NOMO-1 treated with DMSO at 0.1 percent for 48 hours (cell line): ENCODE results near the gene INTS11.

Experiments
- DNase-seq: peaks from one replicate; lab custom pipeline; 2025; ENCODE audit not compliant: unreplicated experiment; lab: John Stamatoyannopoulos, UW

Gene INTS11

DNA sequence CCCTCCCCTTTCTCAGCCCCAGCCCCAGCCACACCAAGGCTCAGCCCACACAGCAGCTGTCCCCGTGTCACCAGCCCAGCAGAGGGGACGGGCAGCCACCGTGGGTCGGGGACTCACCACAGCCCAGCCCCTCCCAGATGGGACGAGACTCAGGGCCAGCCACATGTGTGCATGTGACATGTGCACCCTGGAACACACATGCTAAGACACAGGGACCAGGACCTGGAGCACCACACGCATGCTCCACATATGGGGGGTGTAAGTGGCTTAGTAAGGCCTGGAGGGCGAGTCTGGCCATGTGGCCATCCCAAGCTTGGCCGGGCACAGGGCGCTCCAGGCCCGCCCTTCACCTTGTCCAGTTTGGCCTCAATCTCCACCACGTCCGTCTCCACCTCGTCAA lies 20.7 kb downstream of the INTS11 start:
- DNase-seq, result no peak

DNA sequence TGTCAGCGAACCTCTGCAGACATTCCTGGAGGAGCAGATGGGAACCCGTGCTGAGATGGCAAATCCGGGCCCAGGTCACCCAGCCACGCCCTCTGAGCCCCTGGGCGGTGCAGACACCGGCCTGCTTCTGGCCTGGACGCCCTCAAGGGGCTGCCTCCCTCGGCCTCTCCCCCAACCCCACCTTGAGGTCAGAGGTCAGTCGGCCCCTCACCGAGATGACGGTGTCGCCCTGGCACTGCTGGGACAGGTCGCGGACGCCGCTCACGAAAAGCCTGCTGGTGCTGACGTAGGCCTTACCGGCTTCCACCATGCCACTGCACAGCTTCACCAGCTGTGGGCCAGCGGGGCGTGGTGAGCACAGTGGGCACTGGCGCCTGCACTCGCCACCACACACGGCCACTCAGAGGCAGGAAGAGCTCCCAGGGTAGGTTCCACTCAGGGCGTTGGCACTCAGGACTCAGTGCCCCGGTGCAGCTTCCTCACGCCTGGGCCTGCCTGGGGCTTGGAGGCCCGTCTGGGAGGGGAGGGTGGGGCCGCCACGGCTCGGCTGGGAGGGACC lies 21.4 kb downstream of the INTS11 start:
- DNase-seq, result no peak

DNA sequence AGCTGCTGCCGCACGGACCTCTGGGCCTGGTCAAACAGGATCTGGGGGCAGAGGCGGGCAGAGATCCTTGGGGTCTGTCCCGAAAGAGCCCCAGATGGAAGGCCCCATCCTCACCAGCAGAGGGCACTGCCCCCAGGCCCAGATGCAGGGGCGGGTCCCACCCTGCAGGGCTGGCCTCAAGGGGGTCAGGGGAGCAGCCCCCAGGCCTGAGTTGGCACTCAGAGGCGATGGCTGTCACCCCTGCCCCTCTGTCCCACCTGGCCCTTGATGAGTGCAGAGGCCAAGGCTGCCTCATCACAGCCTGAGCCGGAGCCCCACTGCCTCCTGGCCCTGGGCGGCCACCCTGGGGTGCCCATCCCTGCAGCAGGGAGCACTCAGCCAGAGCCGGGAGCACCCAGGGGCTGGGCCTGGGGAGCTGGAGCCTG lies 22.4 kb downstream of the INTS11 start:
- no peak for DNase-seq

DNA sequence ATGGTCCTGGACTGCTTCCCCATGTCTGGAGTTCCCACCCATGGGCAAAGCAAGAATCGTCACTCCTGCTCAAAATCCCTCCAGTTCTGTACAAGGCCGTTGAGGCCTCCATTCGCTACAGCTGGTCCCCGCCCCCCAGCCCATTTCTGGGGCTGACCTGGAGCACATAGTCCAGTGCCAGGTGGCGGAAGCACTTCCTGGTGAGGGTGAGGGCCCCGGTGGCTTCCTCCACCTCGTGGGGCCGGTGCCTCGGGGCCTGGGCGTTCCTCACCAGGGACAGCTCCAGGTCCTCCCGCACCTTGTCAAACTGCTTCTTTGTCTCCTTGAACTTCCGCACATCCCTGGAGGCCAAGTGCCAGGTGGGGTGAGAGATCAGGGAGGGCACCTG lies 24.1 kb downstream of the INTS11 start:
- DNase-seq, result no peak

DNA sequence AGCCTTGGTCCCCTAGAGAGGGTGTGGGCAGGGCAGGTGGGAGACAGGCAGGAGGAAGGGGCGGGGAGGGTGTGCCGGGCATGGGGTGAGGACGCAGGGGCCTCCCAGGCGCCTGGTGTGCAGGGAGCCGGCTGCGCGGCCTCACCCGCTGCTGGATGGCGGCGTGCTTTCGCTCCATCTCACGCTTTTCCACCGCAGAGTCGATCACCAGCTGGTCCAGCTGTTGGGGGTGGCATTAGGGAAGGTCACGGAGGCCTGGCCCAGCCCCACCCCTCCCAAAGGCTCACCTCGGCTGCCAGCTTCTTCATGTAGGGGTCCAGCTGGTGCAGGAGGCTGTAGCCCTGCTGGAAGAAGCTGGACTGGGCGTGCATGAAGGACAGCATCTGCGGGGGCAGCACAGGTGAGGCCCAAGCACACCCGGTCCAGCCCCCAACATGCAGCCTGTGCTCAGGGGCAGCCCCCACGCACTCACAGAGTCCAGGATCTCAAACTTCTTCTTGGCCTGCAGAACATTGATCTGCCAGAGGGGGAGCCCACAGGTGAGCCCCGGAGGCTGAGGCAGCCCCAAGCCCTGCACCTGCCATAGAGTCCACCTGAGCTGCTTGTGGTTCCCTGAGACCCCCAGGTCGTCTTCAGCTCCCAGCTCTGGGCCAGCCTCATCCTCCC lies 24.6 kb downstream of the INTS11 start:
- no peak for DNase-seq

DNA sequence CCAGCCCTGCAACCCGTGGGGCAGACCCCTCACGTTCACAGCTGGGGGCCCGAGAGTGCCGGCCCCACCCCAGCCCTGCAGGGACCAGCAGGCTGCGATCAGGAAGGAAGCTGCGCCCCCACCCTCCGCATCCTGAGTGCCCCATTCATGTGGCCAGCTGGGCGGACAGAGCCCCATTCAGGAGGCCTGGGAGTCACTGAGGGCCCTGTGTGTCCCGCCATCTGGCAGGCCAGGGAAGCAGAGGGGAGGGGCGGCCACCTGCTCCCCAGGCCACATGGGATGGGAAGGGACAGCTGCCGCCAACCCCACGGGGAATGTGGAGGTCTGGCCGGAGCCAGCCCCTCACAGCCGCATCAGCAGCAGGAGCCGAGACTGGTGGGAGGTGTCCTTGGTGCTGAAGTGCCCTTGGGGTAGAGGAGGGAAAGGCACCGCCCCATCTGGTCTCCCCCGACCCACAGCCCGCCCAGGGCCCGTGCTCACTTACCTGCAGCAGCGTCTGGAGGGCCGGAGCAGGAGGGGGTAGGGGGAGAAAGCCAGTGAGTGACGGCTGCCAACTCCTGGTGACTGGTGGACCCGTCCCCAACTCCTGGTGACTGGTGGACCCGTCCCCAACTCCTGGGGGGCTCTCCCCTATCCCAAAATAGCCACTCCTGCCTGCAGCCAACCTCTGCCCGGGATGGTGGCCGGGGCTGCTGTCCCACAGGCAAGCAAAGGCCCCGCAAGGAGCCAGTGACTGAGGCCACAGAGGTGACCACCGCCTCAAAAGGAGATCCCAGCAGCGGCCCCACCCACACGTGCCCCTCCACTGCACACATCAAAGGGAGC lies 25.4 kb downstream of the INTS11 start:
- no peak for DNase-seq

DNA sequence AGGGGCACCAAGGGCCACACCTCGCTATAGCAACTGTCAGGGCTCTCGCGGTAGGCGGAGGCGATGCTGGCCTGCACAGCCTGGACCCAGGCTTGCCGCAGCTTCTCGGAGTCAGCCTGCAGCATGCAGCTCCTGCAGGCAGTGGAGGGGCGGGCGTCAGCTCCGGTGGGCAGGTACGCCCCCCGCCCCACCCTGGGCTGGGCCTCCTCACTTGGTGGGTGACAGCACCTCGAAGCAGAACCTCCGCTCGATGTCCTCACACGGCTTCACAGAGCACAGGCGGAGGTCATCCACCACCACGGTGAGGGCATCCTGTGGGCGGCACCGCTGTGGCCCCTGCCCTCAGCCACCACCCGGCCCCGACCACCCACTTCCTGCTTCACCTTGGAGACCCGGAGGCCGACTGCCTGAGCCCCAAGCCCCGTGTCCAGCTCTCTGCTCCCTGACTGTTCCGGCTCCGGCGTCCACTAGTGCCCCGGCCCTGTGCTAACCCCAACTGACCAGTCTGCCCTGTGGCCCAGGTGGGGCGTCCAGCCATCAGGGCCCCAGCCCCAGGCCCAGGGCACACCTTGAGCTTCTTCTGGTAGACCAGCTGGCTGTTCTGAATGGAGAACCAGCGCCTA lies 26.5 kb downstream of the INTS11 start:
- DNase-seq, result no peak

DNA sequence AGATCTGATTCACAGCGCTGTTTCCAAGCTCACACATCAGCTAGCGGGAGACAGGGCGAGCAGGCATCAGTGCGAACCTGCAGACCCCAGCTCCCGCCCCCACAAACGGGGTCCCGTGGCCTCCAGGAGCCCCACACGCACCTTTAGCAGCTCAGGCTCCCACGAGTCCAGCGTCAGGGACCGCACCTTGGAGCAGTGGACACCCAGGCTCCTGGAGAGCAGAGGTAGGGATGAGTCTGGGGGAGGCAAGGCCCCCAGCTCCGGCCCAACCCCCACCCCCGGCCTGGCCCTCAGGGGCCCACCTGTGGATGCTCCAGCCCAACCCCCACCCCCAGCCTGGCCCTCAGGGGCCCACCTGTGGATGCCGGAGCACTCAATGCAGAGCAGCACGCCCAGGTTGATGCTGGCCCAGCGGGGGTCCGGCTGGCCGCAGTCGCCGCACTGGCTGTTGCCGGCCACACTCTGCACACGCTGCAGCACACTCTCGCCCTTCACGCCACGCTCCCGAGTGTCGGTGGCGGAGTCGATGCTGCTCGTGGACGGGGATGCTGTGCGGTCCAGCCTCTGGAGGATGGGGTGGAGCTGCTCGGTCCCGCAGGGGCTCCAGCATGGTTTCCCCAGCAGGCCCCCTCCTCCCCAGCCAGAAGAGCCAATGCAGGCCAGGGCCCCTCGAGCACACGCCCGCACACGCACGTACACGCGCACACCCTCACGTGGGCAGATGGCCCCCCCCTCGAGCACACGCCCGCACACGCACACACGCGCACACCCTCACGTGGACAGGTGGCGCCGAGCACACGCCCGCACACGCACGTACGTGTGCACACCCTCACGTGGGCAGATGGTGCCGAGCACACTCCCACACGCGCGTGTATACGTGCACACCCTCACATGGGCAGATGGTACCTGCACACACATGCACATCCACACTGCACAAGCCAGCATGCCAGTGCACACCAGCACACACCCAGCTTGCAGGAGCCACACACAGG lies 28.1 kb downstream of the INTS11 start:
- DNase-seq, result no peak

DNA sequence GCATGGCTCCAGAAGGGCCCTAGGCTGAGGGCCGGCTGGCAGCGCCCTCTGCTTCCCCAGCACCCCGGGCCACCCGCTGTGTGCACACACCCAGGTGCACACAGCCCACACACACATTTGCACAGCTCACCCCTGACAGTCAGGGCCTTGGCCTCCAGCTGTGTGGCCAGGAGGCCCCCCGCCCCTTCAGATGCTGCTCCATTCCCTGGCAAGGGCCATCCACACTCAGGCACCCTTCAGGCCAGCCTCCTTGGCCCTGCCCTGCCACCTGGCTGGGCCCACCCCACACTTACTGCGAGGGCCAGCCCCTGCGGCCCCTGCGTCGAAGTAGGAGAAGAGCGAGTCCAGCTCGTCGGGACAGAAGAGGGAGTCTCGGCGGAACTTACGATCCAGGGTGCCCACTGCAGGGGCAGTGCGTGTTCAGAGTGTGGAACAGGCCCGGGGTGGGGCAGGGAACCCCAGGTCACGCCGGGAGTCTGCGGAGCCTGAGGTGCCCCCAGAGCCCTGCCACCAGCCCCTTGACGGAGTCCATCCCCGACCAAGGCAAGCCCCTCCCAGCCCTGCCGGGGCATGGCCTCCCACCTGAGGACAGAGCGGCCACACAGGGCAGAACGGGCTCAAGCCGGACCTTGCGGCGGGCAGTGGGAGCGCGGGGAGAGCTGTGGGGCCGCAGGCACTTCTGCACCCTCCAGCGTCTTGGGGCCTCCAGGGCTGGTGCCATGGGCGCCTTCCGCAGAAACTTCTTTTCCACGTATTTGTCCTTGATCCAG lies 29.1 kb downstream of the INTS11 start:
- DNase-seq, result no peak

DNA sequence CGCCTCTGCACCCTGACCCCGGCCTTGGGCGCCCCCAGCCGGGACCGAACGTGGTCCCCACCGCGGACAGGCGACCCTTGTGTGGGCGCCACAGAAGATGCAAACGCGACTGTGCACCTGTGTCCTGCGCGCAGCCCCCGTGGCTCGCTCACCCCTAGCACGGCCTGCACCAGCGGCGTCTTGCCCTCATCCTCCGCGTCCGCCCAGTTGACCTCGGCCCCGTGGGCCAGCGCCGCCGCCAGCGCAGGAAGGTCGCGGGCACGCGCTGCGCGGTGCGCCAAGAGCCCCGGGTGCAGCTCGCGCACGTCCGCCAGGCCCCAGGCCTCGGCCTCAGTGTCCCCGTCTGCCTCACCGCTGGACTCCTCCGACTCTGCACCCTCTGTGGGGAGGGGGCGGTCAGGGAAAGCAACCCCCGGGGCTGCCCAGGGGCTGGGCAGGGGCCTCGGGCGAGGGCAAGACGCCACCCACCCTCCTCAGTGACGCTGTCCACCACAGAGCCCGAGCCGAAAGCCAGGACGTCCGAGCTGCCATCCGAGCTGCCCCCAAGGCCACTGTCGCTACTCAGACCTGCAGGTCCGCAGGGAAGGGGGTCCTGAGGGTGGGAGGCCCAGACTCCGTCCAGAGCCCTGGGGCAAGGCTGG lies 30.1 kb downstream of the INTS11 start:
- DNase-seq, result no peak

DNA sequence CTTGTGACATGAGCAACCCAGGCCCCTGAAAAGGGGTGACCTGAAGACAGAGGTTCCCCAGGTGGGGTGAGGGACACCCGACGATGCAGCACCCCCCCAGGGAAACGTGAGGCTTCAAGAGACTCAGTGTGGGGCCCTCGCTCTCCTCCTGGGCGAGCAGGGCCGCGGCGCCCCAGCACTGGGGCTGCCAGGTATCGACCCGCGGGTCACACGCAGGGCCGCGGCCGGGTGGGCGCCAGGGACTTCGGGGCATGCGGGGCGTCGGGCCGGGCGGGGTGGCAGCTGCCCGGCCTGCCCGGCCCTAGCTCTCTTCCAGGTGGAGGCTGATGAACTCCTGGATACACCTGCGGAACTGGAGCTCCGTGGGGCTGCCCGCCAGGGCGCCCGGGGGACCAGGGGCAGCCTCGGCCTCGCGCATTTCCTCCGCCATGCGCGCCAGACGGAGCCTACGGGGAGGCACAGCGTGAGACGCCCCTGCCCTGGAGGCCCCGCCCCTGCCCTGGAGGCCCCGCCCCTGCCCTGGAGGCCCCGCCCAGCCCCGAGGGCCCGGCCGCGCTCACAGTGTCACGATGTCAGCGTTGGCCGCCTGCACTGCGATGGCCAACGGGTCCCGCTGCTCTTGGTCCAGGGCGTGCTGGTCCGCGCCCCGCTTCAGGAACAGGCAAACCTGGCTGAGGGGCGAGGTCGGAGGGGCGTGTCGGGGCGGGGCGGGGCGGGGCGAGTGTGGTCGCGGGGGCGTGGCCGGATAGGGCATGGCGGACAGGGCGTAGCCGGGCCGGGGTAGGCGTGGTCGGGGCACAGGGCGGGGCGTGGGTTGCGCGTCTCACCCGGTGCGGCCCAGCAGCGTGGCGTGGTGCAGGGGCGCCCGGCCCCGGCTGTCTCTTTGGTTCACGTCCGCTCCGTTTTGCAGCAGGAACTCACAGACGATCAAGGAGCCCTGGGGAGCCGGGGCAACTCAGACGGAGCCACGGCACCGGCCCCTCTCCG lies 30.9 kb downstream of the INTS11 start:
- no peak for DNase-seq

DNA sequence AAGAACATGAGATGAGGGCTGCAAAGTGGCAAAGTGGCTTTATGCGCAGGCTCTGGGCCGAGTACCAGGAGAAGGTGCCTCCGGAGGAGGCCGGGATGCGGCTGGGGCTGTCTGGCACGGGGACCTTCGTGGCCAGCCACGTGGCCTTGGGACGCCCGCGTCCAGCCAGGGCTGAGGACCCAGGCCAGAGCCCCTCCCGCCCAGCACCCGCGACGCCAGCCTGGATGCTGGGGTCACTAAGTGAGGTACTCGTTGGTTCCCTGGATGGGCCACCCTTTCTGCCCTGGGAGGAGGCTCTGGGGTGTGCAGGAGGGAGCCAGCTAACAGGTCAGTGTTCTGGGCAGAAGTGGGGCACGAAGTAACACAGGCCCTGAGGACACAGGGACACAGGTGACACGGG lies 31.6 kb downstream of the INTS11 start:
- no peak for DNase-seq

DNA sequence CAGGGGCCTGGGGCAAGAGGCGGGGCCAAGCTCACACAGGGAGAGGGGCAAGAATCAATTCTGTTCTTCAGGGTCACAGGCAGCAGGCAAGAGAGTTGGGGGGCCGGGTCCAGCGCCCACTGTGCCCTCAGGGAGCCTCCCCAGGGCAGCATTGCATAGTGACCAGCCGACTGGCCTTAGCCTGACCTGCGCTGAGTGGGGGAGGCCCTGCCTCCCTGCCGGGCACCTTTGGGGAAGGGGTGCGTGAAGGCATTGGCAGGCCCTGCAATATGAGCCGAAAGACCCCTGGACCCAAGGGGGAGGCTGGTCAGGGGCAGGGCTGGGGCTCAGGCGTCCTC lies 32.0 kb downstream of the INTS11 start:
- DNase-seq, result no peak

DNA sequence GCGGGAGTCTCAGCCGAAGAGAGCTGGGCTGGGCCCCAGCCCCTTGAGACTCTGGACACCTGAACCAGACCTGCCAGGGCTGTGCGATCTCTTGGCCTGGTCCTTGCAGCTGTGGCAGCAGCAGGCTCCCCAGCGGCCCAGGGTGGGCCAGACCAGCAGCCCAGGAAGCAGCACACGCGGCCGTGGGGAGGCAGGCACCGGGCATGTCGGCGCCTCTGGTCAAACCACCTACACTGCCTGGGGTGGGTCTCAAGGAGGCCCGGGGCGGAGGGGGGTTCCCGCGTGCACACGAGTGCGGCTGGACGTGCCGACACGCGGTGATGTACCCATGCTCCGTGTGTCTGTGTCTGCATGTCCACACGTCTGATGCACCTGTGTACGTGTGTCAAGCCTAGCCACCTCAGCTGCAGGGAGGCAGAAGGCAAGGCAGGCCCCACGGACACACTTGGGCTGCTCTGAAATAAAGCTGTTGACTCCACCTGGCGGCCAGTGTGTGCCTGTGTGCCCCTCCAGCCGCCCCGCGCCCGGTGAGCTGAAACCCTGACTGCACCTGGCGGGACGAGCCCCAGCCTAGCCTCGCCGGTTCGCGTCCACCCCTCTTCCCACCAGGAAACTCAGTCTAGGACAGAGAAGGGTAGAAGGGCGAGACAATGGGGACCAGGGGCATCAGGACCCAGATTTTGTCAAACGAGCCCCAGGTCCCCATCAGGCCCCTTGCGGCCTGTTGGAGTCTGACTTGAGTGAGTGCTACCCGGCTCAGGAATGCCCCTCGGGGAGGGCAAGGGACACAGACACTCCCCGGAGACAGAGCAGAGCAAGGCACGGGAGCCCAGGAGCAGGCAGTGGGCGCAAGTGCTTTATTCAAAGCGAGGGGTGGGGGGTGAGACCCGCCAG lies 32.7 kb downstream of the INTS11 start:
- peak; percentile 47 for DNase-seq

DNA sequence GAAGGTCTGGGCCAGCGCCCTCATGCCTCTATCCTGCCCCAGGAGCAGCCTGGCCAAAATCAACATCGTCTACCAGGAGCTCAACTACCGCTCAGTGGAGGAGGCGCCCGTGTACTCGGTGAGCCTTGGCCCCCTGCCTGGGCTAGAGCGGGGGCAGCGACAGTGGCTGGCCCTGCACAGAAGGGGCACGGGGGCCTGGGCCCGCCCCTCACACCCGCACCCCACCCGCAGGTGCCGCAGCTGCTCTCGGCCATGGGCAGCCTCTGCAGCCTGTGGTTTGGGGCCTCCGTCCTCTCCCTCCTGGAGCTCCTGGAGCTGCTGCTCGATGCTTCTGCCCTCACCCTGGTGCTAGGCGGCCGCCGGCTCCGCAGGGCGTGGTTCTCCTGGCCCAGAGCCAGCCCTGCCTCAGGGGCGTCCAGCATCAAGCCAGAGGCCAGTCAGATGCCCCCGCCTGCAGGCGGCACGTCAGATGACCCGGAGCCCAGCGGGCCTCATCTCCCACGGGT lies 33.4 kb downstream of the INTS11 start:
- no peak for DNase-seq

DNA sequence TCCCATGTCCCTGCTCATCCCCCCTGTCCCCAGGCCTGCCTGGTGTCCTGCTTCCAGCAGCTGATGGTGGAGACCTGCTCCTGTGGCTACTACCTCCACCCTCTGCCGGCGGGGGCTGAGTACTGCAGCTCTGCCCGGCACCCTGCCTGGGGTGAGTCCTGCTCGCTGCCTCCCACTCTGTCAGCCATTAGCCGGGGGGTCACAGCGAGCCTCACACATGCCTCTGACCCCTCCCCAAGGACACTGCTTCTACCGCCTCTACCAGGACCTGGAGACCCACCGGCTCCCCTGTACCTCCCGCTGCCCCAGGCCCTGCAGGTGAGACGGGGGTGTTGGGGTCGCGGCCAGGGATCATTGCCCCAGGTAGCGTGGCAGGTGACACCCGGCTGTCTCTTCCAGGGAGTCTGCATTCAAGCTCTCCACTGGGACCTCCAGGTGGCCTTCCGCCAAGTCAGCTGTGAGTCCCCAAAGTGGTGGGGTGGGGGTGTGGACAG lies 34.2 kb downstream of the INTS11 start:
- peak; percentile 30 for DNase-seq
